Measurements from ENCODE around the gene NUP160. TPM values are rescaled to one million over a fixed set of nuclear protein-coding genes. Genes with fewer than 3 reads are reported as not detected.
"Not testable (repeated sequence)": the region's sequence is repeated elsewhere in the genome, so short reads cannot be mapped to it uniquely, and the experiment has no call there.

Gene NUP160
- total RNA-seq, 1 donor from 2014 or later, result 19.9 TPM

DNA sequence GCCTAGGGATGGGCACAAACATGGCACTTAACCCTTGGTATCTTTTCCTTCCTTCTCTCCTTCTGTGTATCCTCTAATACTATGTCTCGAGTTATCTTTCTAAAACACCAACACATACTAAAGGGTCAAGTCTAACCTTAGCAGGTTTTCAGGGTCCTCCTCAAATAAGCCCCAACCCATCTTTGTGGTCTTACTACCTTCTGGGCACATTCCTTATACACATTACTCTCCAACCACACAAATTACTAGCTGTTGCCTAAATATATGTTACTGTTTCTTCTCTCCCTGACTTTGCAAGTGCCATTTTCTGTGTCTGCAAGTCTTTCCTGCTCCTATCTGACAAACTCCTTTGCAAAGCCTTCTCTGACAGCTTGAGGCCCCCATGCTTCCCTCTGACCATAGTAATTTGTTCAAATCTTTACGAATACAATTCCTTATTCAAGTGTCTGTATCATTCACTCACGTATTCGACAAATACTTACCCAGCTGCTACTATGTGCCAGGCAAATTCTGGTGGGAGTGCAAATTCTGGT, 15.8 kb upstream of the NUP160 start:
- DNase-seq (ENCODE audit: low read depth in 2 of 2), result no peak

DNA sequence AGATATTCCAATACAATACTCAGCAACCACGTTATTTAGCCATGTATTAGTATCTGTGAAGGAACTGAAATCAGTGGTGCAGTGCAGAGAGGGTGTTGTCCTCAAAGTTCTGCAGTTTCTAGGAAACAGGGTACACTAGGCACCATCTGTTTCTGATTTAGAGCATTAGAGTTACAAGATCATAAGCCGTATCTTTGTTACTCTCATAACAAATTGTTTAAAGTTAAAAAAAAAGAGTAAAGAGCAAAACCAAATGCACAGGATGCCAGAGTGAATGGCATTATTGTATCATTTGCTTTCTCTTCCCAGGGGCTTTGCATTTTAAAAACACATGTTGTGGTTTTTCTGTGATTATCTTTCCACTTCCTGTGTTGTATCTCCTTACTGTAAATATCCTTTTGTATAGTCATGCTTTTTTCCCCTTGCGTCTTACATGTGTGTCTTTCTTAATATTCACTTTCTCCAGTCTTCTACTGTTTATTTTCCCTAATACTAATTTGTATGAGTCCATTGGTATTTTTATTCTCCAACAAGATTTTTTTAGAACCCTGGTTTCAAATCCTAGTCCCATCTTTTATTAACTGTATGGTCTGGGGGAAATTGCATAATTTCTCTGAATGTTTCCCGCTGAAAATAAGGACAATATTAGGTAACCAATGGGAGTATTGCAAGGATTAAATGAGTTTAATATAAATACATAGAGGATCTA, 15.2 kb upstream of the NUP160 start:
- DNase-seq (ENCODE audit: low read depth in 2 of 2), result no peak

DNA sequence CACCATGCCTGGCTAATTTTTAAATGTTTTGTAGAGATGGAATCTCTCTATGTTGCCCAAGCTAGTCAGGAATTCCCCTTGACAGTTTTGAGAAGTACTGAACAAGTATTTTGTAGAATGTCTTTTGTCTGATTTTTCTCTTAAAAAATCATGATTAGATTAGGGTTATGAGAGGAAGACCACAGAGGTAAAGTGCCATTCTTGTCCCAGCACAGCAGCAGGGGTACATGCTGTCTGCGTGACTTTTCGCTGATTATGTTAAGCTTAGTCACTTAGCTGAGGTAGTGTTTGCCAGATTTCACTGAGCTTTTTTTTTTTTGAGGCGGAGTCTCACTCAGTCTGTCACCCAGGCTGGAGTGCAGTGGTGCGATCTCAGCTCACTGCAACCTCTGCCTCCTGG, 13.6 kb upstream of the NUP160 start:
- DNase-seq (ENCODE audit: low read depth in 2 of 2), result no peak

GRCh38 chr11:47860536-47860935, 12.4 kb upstream of the NUP160 start:
- DNase-seq (ENCODE audit: low read depth in 2 of 2), result no peak

- peak in 1 of 2 donors; percentile 30 for DNase-seq (ENCODE audit: low read depth in 2 of 2)
These were observed 9.9 kb upstream of the NUP160 start for GRCh38 chr11:47857892-47858543.

DNA sequence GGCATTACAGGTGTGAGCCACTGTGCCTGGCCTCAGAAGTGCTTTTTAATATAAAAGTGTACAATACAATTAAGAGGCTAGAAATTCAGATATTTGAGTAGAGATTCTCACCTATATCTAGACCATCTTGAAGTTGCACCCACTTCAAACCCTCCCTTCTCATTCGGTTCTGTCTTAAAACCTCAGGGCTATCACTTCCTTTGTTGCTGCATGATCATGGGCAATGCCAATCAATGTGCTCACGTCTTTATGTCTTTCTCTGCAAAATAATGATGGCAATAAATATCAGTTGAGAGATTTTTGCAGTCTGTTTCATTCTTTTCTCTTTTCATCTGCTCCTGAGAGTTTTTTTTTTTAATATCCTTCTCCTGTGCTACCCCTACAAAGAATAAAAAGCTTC, 9.3 kb upstream of the NUP160 start:
- no peak for DNase-seq (ENCODE audit: low read depth in 2 of 2)

DNA sequence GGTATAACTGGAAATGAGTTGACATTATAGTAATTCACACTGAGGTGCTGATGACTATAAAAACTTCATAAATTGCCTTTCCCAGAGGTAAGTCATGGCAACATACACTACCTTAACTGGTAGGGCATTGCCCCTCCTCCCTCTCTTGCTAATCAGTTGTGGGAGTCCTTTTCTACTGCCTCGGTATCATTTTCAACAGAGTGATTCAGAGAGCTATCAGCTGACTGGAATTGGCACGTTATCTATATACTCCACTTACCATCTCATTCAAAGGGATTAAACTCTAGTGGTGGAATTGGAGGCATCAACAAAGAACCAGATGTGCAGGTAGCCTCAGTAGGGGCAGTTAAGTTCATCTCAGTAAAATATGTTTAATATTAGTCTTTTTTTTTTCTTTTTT, 8.0 kb upstream of the NUP160 start:
- DNase-seq (ENCODE audit: low read depth in 2 of 2), result no peak

DNA sequence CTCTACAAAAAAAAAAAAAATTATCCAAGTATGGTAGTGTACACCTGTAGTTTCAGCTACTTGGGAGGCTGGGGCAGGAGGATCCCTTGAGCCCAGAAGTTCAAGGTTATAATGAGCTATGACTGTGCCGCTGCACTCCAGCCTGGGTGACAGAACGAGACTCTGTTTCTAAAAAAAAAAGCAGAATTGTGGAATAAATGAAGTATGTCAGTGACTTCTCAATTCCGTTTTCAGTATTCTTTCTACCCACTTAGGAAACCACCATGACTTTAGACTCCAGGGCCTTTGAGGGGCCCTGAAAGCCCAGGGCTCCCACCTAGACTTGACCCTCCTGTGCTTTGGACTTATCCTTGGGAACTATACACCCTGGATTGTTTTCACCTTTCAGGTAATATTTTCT, 6.5 kb upstream of the NUP160 start:
- DNase-seq (ENCODE audit: low read depth in 2 of 2), result no peak

DNA sequence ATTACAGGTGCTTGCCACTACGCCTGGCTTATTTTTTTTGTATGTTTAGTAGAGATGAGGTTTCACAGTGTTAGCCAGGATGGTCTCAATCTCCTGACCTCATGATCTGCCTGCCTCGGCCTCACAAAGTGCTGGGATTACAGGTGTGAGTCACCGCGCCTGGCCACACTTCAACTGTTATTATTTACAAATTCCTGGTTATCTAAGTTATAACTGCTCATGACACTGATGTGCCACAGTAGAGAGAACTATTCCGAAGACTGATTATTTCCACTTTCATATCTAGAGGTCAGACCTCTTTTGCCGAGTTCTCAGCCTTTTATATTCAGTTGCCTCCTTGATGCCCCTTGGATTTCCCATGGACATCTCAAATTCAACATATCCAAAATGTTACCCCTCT, 3.9 kb upstream of the NUP160 start:
- DNase-seq (ENCODE audit: low read depth in 2 of 2), result no peak

- no peak for DNase-seq (ENCODE audit: low read depth in 2 of 2)
These were observed 2.2 kb upstream of the NUP160 start for GRCh38 chr11:47850337-47850736.

- DNase-seq (ENCODE audit: low read depth in 2 of 2), result no peak
These were observed 578 bp upstream of the NUP160 start for GRCh38 chr11:47848700-47849155.

GRCh38 chr11:47847537-47847891, 636 bp downstream of the NUP160 start:
- no peak for DNase-seq (ENCODE audit: low read depth in 2 of 2)

- DNase-seq (ENCODE audit: low read depth in 2 of 2), result no peak
These were observed 1.2 kb downstream of the NUP160 start for GRCh38 chr11:47846998-47847397.

DNA sequence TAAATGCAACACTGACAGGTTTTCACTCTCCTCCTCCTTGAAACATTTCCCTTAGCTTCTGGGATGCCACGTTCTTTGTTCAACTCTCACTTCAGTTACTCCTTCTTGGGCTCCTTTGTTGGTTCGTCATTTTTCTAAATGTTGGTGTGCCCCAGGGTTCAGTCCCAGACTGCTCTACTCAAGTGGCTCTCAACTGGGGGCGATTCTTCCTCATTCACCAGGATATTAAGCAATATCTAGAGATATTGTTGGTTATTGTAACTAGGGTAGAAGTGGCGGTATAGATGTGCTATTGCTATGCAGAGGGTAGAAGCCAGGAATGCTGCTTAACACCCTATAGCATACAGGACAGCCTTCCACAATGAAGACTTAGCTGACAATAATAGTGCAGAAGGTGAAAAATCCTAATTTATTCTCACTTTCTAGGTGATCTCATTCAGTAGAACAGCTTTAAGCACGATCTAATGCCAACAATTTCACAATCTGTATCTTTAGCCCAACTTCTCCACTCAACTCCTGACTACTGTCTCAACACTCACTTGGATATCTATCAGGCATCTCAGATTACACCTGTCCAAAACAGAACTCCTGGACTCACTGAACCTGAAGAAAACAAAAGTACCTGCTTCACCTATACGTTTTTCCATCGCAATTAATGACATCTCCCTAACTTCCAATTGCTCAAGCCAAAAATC, 4.6 kb downstream of the NUP160 start:
- no peak for DNase-seq (ENCODE audit: low read depth in 2 of 2)

GRCh38 chr11:47842749-47843148, 5.4 kb downstream of the NUP160 start:
- DNase-seq (ENCODE audit: low read depth in 2 of 2), result no peak

DNA sequence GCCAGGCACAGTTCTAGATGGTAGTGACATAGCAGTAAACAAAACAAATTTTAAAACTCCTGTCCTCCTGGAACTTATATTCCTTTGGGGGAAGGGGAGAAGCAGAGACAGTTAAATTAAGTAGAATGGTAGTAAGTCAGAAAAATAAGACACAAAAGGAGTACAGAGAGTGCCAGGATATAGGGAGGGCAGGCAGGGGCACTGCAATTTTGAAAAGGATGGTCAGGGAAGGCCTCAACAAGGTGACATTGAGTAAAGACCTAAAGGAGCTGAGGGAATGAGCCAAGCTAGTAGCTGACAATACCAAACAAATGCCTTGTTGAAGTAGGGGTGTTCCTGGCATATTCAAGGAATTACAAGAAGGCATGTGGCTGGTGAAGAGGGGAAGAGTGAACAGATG, 10.2 kb downstream of the NUP160 start:
- no peak for DNase-seq (ENCODE audit: low read depth in 2 of 2)

DNA sequence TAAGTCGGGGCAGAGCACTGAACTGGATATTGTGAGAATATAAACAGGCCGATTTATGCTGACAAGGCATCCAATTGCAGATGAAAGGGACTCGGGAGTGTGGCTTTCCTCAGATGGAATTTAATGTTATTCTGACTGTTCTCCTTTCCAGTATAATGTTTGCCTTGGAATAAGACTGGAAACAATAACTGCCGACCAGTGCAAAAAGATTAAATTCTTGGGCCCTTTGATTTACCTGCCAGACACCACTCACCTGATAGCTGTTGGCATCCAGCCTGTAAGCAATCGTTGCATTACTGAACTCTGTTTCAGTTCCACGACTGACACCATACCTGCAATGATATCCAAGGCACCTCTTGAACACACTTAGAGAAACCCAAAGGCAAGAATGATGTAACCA, 10.9 kb downstream of the NUP160 start:
- no peak for DNase-seq (ENCODE audit: low read depth in 2 of 2)

- DNase-seq (ENCODE audit: low read depth in 2 of 2), result not testable (repeated sequence)
These were observed 18.1 kb downstream of the NUP160 start for GRCh38 chr11:47830013-47830412.

DNA sequence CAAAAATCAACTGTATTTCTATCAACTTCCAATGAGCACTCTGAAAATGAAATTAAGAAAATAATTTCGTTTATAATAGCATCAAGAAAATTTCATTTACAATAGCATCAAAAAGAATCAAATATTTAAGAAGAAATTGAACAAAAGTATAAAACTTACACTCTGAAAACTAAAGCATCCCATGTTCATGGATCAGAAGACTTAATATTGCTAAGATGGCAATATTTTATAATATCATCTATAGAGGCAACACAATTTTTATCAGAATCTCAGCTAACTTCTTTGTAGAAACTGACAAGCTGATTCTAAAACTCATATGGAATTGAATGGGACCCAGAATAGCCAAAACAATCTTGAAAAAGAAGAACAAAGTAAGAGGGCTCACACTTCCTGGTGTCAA, 19.9 kb downstream of the NUP160 start:
- no peak for DNase-seq (ENCODE audit: low read depth in 2 of 2)

- not testable (repeated sequence) for DNase-seq (ENCODE audit: low read depth in 2 of 2)
These were observed 25.5 kb downstream of the NUP160 start for GRCh38 chr11:47822664-47823063.

- DNase-seq (ENCODE audit: low read depth in 2 of 2), result no peak
These were observed 28.4 kb downstream of the NUP160 start for GRCh38 chr11:47819743-47820142.

- no peak for DNase-seq (ENCODE audit: low read depth in 2 of 2)
These were observed 47.4 kb downstream of the NUP160 start for GRCh38 chr11:47800759-47801158.

GRCh38 chr11:47797633-47798032, 50.5 kb downstream of the NUP160 start:
- peak in 1 of 2 donors; percentile 47 for DNase-seq (ENCODE audit: low read depth in 2 of 2)

Measured in dermis microvascular lymphatic vessel endothelial cell (primary cell).